Calu3 (cell line): ENCODE results near the gene ARHGEF16. TPM values are rescaled to one million over a fixed set of nuclear protein-coding genes. Genes with fewer than 3 reads are reported as not detected.

Experiments used
- BruUV-seq: library from RNA; stranded (reverse); fragments of 400-500 nt; replicated peaks from 2 replicates; lab custom pipeline; 2021; lab: Mats Ljungman, UMichigan
- CTCF ChIA-PET: fragments of 300-600 bp; sonication (Branson Sonifier 250); formaldehyde crosslinking; loops from one replicate; lab custom pipeline; 2022; ENCODE audit warnings: antibody characterized with exemption; lab: Charles Lee
- DNase-seq: peaks from one replicate; pipeline ENCODE4 v3.0.0; 2022
- H3K27ac Mint-ChIP-seq: one replicate; pipeline ENCODE4 v1.8.0; 2022; ENCODE audit warnings: mixed read lengths; ENCODE audit not compliant: unreplicated experiment
- H3K27me3 Mint-ChIP-seq: one replicate; pipeline ENCODE4 v1.8.0; 2022; ENCODE audit warnings: mixed read lengths; ENCODE audit not compliant: unreplicated experiment
- H3K36me3 Mint-ChIP-seq: one replicate; pipeline ENCODE4 v1.8.0; 2022; ENCODE audit warnings: mild to moderate bottlenecking, moderate library complexity, mixed read lengths; ENCODE audit not compliant: insufficient read depth, unreplicated experiment
- H3K4me1 Mint-ChIP-seq: one replicate; pipeline ENCODE4 v1.8.0; 2022; ENCODE audit warnings: mild to moderate bottlenecking, low read depth, mixed read lengths; ENCODE audit not compliant: unreplicated experiment
- H3K4me3 Mint-ChIP-seq: one replicate; pipeline ENCODE4 v1.8.0; 2022; ENCODE audit warnings: mild to moderate bottlenecking, low read depth, moderate library complexity, mixed read lengths; ENCODE audit not compliant: unreplicated experiment
- H3K9me3 Mint-ChIP-seq: one replicate; pipeline ENCODE4 v1.8.0; 2022; ENCODE audit warnings: low read depth, mixed read lengths; ENCODE audit not compliant: unreplicated experiment
- intact Hi-C: fragments of 100-400 bp; cut with micrococcal nuclease; formaldehyde crosslinking; loops from one replicate; pipeline ENCODE4 v1.10.0; 2022; ENCODE audit not compliant: unreplicated experiment
- total RNA-seq: library from RNA; stranded (reverse); gene quantifications from 2 replicates; pipeline ENCODE4 v1.2.3, GENCODE V29; 2022
- TF ChIP-seq, protein P1 (sequence below): fragments of 200-600 bp; IDR thresholded peaks from one replicate; pipeline ENCODE4 v1.8.0; 2022; ENCODE audit warnings: antibody characterized with exemption; ENCODE audit not compliant: unreplicated experiment

ARHGEF16 gene
- total RNA-seq, 1 experiment from 2014 or later = 24.2 TPM

DNA sequence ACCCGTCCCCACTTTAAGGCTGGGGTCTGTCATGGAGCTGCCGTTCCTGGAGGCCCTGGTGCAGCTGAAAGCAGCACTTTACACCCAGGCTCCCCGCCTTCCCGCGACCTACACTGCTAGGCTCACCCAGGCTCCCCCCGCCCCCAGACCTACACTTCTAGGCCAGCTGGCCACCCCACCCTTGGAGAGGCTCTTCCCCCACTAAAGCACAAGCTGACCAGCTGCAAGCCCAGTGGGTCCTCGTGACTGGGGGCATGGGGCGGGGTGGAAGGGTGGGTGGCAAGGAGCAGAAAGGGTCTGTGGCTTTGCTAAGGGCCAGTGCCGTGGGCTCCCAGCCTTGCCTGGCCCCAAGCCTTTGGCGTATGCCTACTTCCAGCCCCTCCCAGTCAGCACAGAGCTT is 9.7 kb upstream of the ARHGEF16 start:
- Mint-ChIP-seq H3K4me3 (no peak overlapping the region), H3K36me3 (no peaks in the 10 kb centered on the region), H3K27ac (no peak overlapping the region), H3K4me1 (no peaks in the 10 kb centered on the region), H3K27me3 (peaks cover 47% of the 10 kb centered on the region), H3K9me3 (no peaks in the 10 kb centered on the region)
- TF ChIP-seq, protein P1, sequence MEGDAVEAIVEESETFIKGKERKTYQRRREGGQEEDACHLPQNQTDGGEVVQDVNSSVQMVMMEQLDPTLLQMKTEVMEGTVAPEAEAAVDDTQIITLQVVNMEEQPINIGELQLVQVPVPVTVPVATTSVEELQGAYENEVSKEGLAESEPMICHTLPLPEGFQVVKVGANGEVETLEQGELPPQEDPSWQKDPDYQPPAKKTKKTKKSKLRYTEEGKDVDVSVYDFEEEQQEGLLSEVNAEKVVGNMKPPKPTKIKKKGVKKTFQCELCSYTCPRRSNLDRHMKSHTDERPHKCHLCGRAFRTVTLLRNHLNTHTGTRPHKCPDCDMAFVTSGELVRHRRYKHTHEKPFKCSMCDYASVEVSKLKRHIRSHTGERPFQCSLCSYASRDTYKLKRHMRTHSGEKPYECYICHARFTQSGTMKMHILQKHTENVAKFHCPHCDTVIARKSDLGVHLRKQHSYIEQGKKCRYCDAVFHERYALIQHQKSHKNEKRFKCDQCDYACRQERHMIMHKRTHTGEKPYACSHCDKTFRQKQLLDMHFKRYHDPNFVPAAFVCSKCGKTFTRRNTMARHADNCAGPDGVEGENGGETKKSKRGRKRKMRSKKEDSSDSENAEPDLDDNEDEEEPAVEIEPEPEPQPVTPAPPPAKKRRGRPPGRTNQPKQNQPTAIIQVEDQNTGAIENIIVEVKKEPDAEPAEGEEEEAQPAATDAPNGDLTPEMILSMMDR = no peak
- DNase-seq = no peak
- intact Hi-C loops = no loop called here
- CTCF ChIA-PET = interaction anchor here (1.4 kb wide), 1 partner anchor 9 kb away, joined by 3 read pairs; no protein-coding TSS in a partner anchor
- BruUV-seq = no TSS peak

DNA sequence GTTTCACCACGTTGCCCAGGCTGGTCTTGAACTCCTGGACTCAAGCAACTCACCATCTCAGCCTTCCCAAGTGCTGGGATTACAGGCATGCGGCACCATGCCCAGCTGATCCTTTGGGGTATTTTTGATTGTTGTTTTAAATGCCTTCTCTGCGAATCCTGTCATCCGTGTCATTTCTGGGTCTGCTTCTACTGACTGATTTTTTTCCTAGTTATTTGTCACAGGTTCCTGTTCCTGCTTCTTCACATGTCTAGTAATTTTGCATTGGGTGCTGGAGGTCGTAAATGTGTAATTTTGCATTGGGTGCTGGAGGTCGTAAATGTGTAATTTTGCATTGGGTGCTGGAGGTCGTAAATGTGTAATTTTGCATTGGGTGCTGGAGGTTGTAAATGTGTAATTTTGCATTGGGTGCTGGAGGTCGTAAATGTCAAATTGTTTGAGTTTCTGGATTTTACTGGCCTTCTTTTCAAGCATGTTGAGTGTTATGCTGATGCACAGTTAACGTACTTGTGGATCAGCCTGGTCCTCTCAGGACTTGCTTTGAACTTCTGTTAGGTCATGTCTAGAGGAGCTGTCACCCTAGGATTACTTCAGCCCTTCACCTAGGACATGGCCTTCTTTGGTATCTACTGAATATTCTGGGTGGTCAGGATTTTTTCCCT is 4.1 kb upstream of the ARHGEF16 start:
- peaks cover 11% of the 10 kb centered on the region for H3K36me3 Mint-ChIP-seq
- BruUV-seq = no TSS peak
- TF ChIP-seq, protein P1 = no peak
- no peaks in the 10 kb centered on the region for H3K9me3 Mint-ChIP-seq
- CTCF ChIA-PET = no interaction called here
- no peak overlapping the region for H3K4me3 Mint-ChIP-seq
- intact Hi-C loops = no loop called here
- DNase-seq = no peak
- peaks cover 18% of the 10 kb centered on the region for H3K27me3 Mint-ChIP-seq
- H3K4me1 Mint-ChIP-seq = no peaks in the 10 kb centered on the region
- H3K27ac Mint-ChIP-seq = no peak overlapping the region

DNA sequence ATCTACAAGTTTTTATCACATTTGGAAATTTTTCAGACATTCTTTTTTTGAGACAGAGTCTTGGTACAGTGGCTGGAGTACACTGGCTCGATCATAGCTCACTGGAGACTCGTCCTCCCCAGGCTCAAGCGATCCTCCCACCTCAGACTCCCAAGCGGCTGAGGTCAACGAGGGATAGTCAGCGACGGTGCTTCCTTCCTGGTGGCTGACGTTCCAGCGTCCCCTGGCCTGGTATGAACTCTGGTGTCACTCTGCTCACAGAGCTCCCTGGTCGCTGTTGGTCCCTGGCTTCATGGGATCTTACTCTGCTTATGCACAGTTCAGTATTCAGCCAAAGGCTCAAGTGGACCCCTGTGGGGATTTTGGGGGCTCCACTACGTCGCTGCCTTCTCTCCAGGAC is 3.5 kb upstream of the ARHGEF16 start:
- no peak overlapping the region for H3K27ac Mint-ChIP-seq
- H3K4me3 Mint-ChIP-seq = no peak overlapping the region
- BruUV-seq = no TSS peak
- H3K36me3 Mint-ChIP-seq = peaks cover 15% of the 10 kb centered on the region
- H3K9me3 Mint-ChIP-seq = no peaks in the 10 kb centered on the region
- no peaks in the 10 kb centered on the region for H3K4me1 Mint-ChIP-seq
- H3K27me3 Mint-ChIP-seq = peaks cover 18% of the 10 kb centered on the region
- TF ChIP-seq, protein P1 = no peak
- no peak for DNase-seq
- intact Hi-C loops = no loop called here
- CTCF ChIA-PET = no interaction called here

DNA sequence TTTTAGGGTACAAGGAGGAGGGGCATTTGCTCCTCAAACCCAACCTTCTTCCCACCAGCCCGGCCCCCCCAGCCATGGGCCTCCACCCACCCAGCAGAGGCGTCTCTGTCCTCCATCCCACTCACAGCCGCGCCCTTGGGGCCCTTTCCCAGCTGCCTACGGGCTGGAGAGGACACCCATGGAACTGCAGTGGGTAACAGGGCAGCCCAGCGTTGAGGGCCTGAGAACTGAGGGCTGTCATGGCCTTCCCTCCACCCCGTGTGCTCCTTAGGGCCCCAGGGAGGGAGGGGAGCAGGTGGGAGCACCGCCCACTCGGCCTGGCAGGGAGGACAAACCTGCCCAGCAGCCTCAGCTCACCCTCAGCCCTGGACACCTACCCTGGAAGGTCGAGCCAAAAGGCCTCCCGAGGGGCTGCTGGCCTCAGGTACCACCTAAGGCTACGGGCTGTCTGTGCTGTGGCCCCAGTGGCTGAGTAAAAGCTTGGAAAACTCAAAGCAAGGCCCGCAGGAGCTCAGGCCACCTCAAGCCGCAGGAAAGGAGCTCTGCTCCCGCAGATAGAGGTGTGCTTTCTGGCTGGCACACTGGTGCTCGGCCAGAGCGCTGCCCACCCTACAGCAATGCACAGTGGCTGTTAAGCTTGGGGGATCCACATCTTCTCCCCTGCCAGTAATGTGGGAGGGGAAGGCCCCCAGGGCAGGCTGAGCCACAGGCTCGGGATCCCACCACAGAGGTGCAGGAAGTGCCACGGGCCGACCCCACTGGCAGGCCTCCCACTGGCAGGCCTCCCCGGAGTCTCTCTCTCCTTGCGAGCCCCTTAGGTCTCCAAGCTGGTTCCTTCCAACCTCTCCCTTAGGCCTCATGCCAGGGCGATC is 2.2 kb upstream of the ARHGEF16 start:
- Mint-ChIP-seq H3K27ac (no peak overlapping the region), H3K9me3 (no peaks in the 10 kb centered on the region), H3K27me3 (peaks cover 18% of the 10 kb centered on the region), H3K4me3 (no peak overlapping the region), H3K4me1 (peaks cover 4% of the 10 kb centered on the region), H3K36me3 (peaks cover 18% of the 10 kb centered on the region)
- TF ChIP-seq, protein P1 = no peak
- CTCF ChIA-PET = interaction anchor here (0.7 to 3.2 kb wide), 16 partner anchors 9 to 272 kb away, joined by 3 to 41 read pairs (median 4); no protein-coding TSS in a partner anchor
- no peak for DNase-seq
- intact Hi-C loops = loop anchor here (2.0 kb wide), 1 partner anchor 167 kb away; no protein-coding TSS in a partner anchor
- BruUV-seq = no TSS peak
